HepG2 (cell line): ENCODE data around the gene MEI1.

ENCODE experiments used
- BRCA1 ChIP-seq: sonication (generic); formaldehyde crosslinking; IDR thresholded peaks from 2 replicates; pipeline ENCODE4 v1.4.0; 2020; ENCODE audit warnings: missing genetic modification reagents
- ETV5 ChIP-seq: IDR thresholded peaks from 2 replicates; pipeline ENCODE4 v1.6.1; 2018; ENCODE audit warnings: missing biosample characterization, missing genetic modification reagents, inconsistent platforms, borderline replicate concordance
- FOXJ3 ChIP-seq: sonication (generic); formaldehyde crosslinking; IDR thresholded peaks from 2 replicates; pipeline ENCODE4 v1.4.0; 2020; ENCODE audit warnings: missing genetic modification reagents, mild to moderate bottlenecking, borderline replicate concordance
- JUN ChIP-seq: sonication (generic); formaldehyde crosslinking; IDR thresholded peaks from 2 replicates; pipeline ENCODE4 v1.4.0; 2020; ENCODE audit warnings: mild to moderate bottlenecking, missing genetic modification reagents
- MED1 ChIP-seq: sonication (generic); formaldehyde crosslinking; IDR thresholded peaks from 2 replicates; pipeline ENCODE4 v1.4.0; 2020; ENCODE audit warnings: missing genetic modification reagents
- ZNF12 ChIP-seq: sonication (generic); formaldehyde crosslinking; IDR thresholded peaks from 2 replicates; pipeline ENCODE4 v1.5.0; 2020; ENCODE audit warnings: missing genetic modification reagents
- ZNF564 ChIP-seq: sonication (generic); formaldehyde crosslinking; IDR thresholded peaks from 2 replicates; pipeline ENCODE4 v1.8.1; 2023; ENCODE audit warnings: mild to moderate bottlenecking, missing genetic modification reagents
- TF ChIP-seq, protein P1 (sequence below): sonication (generic); formaldehyde crosslinking; conservative IDR thresholded peaks from 2 replicates; pipeline ENCODE4 v1.4.0; 2020; ENCODE audit warnings: missing genetic modification reagents
- TF ChIP-seq, protein P2 (sequence below): IDR thresholded peaks from 2 replicates; pipeline ENCODE4 v1.6.1; 2012; ENCODE audit warnings: inconsistent platforms
- TF ChIP-seq, protein P3 (sequence below): sonication (generic); formaldehyde crosslinking; IDR thresholded peaks from 2 replicates; pipeline ENCODE4 v1.4.0; 2020; ENCODE audit warnings: missing genetic modification reagents

DNA sequence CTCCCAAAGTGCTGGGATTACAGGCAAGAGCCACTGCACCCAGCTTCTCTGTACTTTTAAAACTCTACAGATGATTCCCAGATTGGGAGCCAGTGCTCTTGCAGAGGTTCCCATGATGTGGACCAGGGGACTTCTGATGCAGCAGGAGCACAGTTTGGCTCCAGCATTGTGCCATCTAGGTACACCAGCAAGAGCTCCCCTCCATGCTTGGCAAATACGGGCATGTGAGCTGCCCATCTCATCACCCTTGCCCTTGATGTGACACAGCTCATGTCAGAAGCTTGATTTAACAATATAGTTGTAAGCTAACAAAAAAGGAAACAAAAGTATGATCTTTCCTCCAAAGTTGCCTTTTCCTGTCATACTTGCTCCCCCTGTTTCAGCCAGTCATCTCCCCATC lies 39.4 kb upstream of the MEI1 start:
- TF ChIP-seq, protein P1, sequence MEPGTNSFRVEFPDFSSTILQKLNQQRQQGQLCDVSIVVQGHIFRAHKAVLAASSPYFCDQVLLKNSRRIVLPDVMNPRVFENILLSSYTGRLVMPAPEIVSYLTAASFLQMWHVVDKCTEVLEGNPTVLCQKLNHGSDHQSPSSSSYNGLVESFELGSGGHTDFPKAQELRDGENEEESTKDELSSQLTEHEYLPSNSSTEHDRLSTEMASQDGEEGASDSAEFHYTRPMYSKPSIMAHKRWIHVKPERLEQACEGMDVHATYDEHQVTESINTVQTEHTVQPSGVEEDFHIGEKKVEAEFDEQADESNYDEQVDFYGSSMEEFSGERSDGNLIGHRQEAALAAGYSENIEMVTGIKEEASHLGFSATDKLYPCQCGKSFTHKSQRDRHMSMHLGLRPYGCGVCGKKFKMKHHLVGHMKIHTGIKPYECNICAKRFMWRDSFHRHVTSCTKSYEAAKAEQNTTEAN = no peak
- no peak for TF ChIP-seq BRCA1
- TF ChIP-seq JUN (CRISPR knock-in tag) = no peak
- TF ChIP-seq ZNF12 (CRISPR knock-in tag) = no peak
- TF ChIP-seq, protein P2, sequence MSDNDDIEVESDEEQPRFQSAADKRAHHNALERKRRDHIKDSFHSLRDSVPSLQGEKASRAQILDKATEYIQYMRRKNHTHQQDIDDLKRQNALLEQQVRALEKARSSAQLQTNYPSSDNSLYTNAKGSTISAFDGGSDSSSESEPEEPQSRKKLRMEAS = no peak
- no peak for TF ChIP-seq MED1 (CRISPR knock-in tag)
- no peak for TF ChIP-seq ZNF564 (CRISPR knock-in tag)
- TF ChIP-seq FOXJ3 (CRISPR knock-in tag) = no peak
- TF ChIP-seq, protein P3, sequence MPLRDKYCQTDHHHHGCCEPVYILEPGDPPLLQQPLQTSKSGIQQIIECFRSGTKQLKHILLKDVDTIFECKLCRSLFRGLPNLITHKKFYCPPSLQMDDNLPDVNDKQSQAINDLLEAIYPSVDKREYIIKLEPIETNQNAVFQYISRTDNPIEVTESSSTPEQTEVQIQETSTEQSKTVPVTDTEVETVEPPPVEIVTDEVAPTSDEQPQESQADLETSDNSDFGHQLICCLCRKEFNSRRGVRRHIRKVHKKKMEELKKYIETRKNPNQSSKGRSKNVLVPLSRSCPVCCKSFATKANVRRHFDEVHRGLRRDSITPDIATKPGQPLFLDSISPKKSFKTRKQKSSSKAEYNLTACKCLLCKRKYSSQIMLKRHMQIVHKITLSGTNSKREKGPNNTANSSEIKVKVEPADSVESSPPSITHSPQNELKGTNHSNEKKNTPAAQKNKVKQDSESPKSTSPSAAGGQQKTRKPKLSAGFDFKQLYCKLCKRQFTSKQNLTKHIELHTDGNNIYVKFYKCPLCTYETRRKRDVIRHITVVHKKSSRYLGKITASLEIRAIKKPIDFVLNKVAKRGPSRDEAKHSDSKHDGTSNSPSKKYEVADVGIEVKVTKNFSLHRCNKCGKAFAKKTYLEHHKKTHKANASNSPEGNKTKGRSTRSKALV (CRISPR knock-in tag) = no peak
- no peak for TF ChIP-seq ETV5 (CRISPR knock-in tag)
